ENCODE measurements around the gene ERGIC1. TPM values are rescaled to one million over a fixed set of nuclear protein-coding genes. Genes with fewer than 3 reads are reported as not detected.
"Not testable (repeated sequence)": the region's sequence is repeated elsewhere in the genome, so short reads cannot be mapped to it uniquely, and the experiment has no call there.

Gene ERGIC1
- total RNA-seq, 2 donors from 2014 or later: 34.0 to 35.7 TPM

- H3K27me3 Mint-ChIP-seq: no peaks in the 10 kb centered on the region
- no peak overlapping the region for H3K27ac Mint-ChIP-seq
- peaks cover 8% of the 10 kb centered on the region for H3K4me1 Mint-ChIP-seq
- no peak overlapping the region for H3K4me3 Mint-ChIP-seq
- ATAC-seq (replicated peaks): no peak
- no peaks in the 10 kb centered on the region for H3K36me3 Mint-ChIP-seq (ENCODE audit: low read depth)
- no peaks in the 10 kb centered on the region for H3K9me3 Mint-ChIP-seq
Measured at GRCh38 chr5:172809774-172810173, 24.3 kb upstream of the ERGIC1 start.

GRCh38 chr5:172810996-172811395, 23.1 kb upstream of the ERGIC1 start:
- not testable (repeated sequence) for H3K36me3 Mint-ChIP-seq (ENCODE audit: low read depth); H3K4me1 Mint-ChIP-seq; ATAC-seq (replicated peaks); H3K27me3 Mint-ChIP-seq; H3K27ac Mint-ChIP-seq; H3K4me3 Mint-ChIP-seq; H3K9me3 Mint-ChIP-seq

GRCh38 chr5:172815631-172816030, 18.4 kb upstream of the ERGIC1 start:
- no peak overlapping the region for H3K4me3 Mint-ChIP-seq
- H3K27ac Mint-ChIP-seq: no peak overlapping the region
- H3K4me1 Mint-ChIP-seq: peaks cover 12% of the 10 kb centered on the region
- H3K9me3 Mint-ChIP-seq: no peaks in the 10 kb centered on the region
- ATAC-seq (replicated peaks): no peak
- H3K27me3 Mint-ChIP-seq: no peaks in the 10 kb centered on the region
- H3K36me3 Mint-ChIP-seq (ENCODE audit: low read depth): no peaks in the 10 kb centered on the region

- Mint-ChIP-seq H3K4me3 (peak overlapping the region; percentile 9), H3K36me3 (ENCODE audit: low read depth) (no peaks in the 10 kb centered on the region), H3K27ac (peak overlapping the region; percentile 52), H3K4me1 (peaks cover 16% of the 10 kb centered on the region), H3K9me3 (no peaks in the 10 kb centered on the region), H3K27me3 (no peaks in the 10 kb centered on the region)
- peak; percentile 87 for ATAC-seq (replicated peaks)
Measured at GRCh38 chr5:172816925-172817562, 17.0 kb upstream of the ERGIC1 start.

- no peaks in the 10 kb centered on the region for H3K9me3 Mint-ChIP-seq
- no peak for ATAC-seq (replicated peaks)
- no peak overlapping the region for H3K4me3 Mint-ChIP-seq
- H3K36me3 Mint-ChIP-seq (ENCODE audit: low read depth): no peaks in the 10 kb centered on the region
- no peaks in the 10 kb centered on the region for H3K27me3 Mint-ChIP-seq
- no peak overlapping the region for H3K27ac Mint-ChIP-seq
- peaks cover 16% of the 10 kb centered on the region for H3K4me1 Mint-ChIP-seq
Measured at GRCh38 chr5:172817664-172818063, 16.4 kb upstream of the ERGIC1 start.

- Mint-ChIP-seq H3K4me3 (no peak overlapping the region), H3K27ac (no peak overlapping the region)
- ATAC-seq (replicated peaks): no peak
Measured at GRCh38 chr5:172818081-172818480, 16.0 kb upstream of the ERGIC1 start.

GRCh38 chr5:172819569-172819968, 14.5 kb upstream of the ERGIC1 start:
- ATAC-seq (replicated peaks): no peak
- H3K4me3 Mint-ChIP-seq: peak overlapping the region; percentile 39

More at GRCh38 chr5:172818081-172818480, 16.0 kb upstream of the ERGIC1 start:
- H3K36me3 Mint-ChIP-seq (ENCODE audit: low read depth): no peaks in the 10 kb centered on the region
- no peaks in the 10 kb centered on the region for H3K9me3 Mint-ChIP-seq
- H3K27me3 Mint-ChIP-seq: no peaks in the 10 kb centered on the region
- H3K4me1 Mint-ChIP-seq: peaks cover 16% of the 10 kb centered on the region

GRCh38 chr5:172820046-172820767, 13.8 kb upstream of the ERGIC1 start:
- Mint-ChIP-seq H3K4me3 (peak overlapping the region; percentile 39), H3K9me3 (peaks cover under 1% of the 10 kb centered on the region), H3K27me3 (no peaks in the 10 kb centered on the region), H3K27ac (no peak overlapping the region), H3K4me1 (peaks cover 16% of the 10 kb centered on the region), H3K36me3 (ENCODE audit: low read depth) (no peaks in the 10 kb centered on the region)
- ATAC-seq (replicated peaks): peak; percentile 79

More at GRCh38 chr5:172819569-172819968, 14.5 kb upstream of the ERGIC1 start:
- Mint-ChIP-seq H3K9me3 (no peaks in the 10 kb centered on the region), H3K36me3 (ENCODE audit: low read depth) (no peaks in the 10 kb centered on the region), H3K27me3 (no peaks in the 10 kb centered on the region), H3K27ac (no peak overlapping the region), H3K4me1 (peaks cover 16% of the 10 kb centered on the region)

GRCh38 chr5:172821340-172821985, 12.6 kb upstream of the ERGIC1 start:
- H3K27ac Mint-ChIP-seq: no peak overlapping the region
- peaks cover 5% of the 10 kb centered on the region for H3K9me3 Mint-ChIP-seq
- peaks cover 13% of the 10 kb centered on the region for H3K4me1 Mint-ChIP-seq
- H3K27me3 Mint-ChIP-seq: no peaks in the 10 kb centered on the region
- ATAC-seq (replicated peaks): no peak
- H3K36me3 Mint-ChIP-seq (ENCODE audit: low read depth): no peaks in the 10 kb centered on the region
- H3K4me3 Mint-ChIP-seq: no peak overlapping the region

- H3K27me3 Mint-ChIP-seq: no peaks in the 10 kb centered on the region
- H3K27ac Mint-ChIP-seq: no peak overlapping the region
- no peak overlapping the region for H3K4me3 Mint-ChIP-seq
- H3K36me3 Mint-ChIP-seq (ENCODE audit: low read depth): no peaks in the 10 kb centered on the region
- H3K9me3 Mint-ChIP-seq: peaks cover 5% of the 10 kb centered on the region
- no peak for ATAC-seq (replicated peaks)
- H3K4me1 Mint-ChIP-seq: peaks cover 4% of the 10 kb centered on the region
Measured at GRCh38 chr5:172823840-172824362, 10.2 kb upstream of the ERGIC1 start.

GRCh38 chr5:172825610-172826204, 8.3 kb upstream of the ERGIC1 start:
- Mint-ChIP-seq H3K27ac (no peak overlapping the region), H3K4me3 (no peak overlapping the region), H3K4me1 (peaks cover 4% of the 10 kb centered on the region), H3K9me3 (peaks cover 5% of the 10 kb centered on the region), H3K27me3 (no peaks in the 10 kb centered on the region), H3K36me3 (ENCODE audit: low read depth) (no peaks in the 10 kb centered on the region)
- ATAC-seq (replicated peaks): no peak

- Mint-ChIP-seq H3K4me1 (peaks cover under 1% of the 10 kb centered on the region), H3K27me3 (no peaks in the 10 kb centered on the region), H3K4me3 (no peak overlapping the region), H3K36me3 (ENCODE audit: low read depth) (no peaks in the 10 kb centered on the region), H3K27ac (no peak overlapping the region), H3K9me3 (peaks cover 5% of the 10 kb centered on the region)
- ATAC-seq (replicated peaks): no peak
Measured at GRCh38 chr5:172827841-172828240, 6.2 kb upstream of the ERGIC1 start.

GRCh38 chr5:172828911-172829431, 5.1 kb upstream of the ERGIC1 start:
- H3K36me3 Mint-ChIP-seq (ENCODE audit: low read depth): no peaks in the 10 kb centered on the region
- no peaks in the 10 kb centered on the region for H3K27me3 Mint-ChIP-seq
- peaks cover 8% of the 10 kb centered on the region for H3K4me1 Mint-ChIP-seq
- no peak overlapping the region for H3K27ac Mint-ChIP-seq
- ATAC-seq (replicated peaks): no peak
- H3K4me3 Mint-ChIP-seq: no peak overlapping the region
- peaks cover 5% of the 10 kb centered on the region for H3K9me3 Mint-ChIP-seq

- Mint-ChIP-seq H3K36me3 (ENCODE audit: low read depth) (no peaks in the 10 kb centered on the region), H3K4me3 (no peak overlapping the region), H3K27ac (no peak overlapping the region), H3K4me1 (peaks cover 8% of the 10 kb centered on the region), H3K27me3 (no peaks in the 10 kb centered on the region), H3K9me3 (peaks cover 3% of the 10 kb centered on the region)
- no peak for ATAC-seq (replicated peaks)
Measured at GRCh38 chr5:172830275-172830799, 3.7 kb upstream of the ERGIC1 start.
